Nucleus accumbens (tissue), 56 donors: Measurements from ENCODE around the gene NXN.

Experiments used
- DNase-seq, 56 donors: peaks; one replicate each; lab custom pipeline; 2025; lab: John Stamatoyannopoulos, UW

Gene NXN

GRCh38 chr17:979539-980405 is at the start of gene NXN:
TSS of gene NXN (minus strand) at chr17:979776.
- DNase-seq = peak in 54 of 56 donors; percentile 20 to 94 (median 82)

- peak in 3 of 56 donors; percentile 10 to 35 (median 23) for DNase-seq
Measured at GRCh38 chr17:1027044-1027443, 47.5 kb upstream of the NXN start.

- no peak for DNase-seq
Measured at GRCh38 chr17:1026599-1026975, 47.0 kb upstream of the NXN start.

- DNase-seq = no peak
Measured at GRCh38 chr17:1025733-1026598, 46.4 kb upstream of the NXN start.

- no peak for DNase-seq
Measured at GRCh38 chr17:1024076-1024475, 44.5 kb upstream of the NXN start.

GRCh38 chr17:1022278-1023024 is 42.9 kb upstream of the NXN start:
- peak in 9 of 56 donors; percentile 11 to 48 (median 28) for DNase-seq

GRCh38 chr17:1021147-1021546 is 41.6 kb upstream of the NXN start:
- no peak for DNase-seq

GRCh38 chr17:1019451-1019850 is 39.9 kb upstream of the NXN start:
- peak in 1 of 56 donors; percentile 17 for DNase-seq

- no peak for DNase-seq
Measured at GRCh38 chr17:1018547-1018946, 39.0 kb upstream of the NXN start.

GRCh38 chr17:1013729-1014090 is 34.1 kb upstream of the NXN start:
- DNase-seq = no peak

GRCh38 chr17:1012823-1013728 is 33.5 kb upstream of the NXN start:
- DNase-seq = no peak

GRCh38 chr17:1011760-1012735 is 32.5 kb upstream of the NXN start:
- no peak for DNase-seq

GRCh38 chr17:1011138-1011537 is 31.6 kb upstream of the NXN start:
- DNase-seq = no peak

GRCh38 chr17:1010586-1010985 is 31.0 kb upstream of the NXN start:
- no peak for DNase-seq

- no peak for DNase-seq
Measured at GRCh38 chr17:1010086-1010450, 30.5 kb upstream of the NXN start.

GRCh38 chr17:1009229-1010085 is 29.9 kb upstream of the NXN start:
- DNase-seq = no peak

GRCh38 chr17:1008008-1008761 is 28.6 kb upstream of the NXN start:
- DNase-seq = peak in 8 of 56 donors; percentile 18 to 51 (median 37)
